ENCODE data around the gene SSBP3.

The SSBP3 gene

DNA sequence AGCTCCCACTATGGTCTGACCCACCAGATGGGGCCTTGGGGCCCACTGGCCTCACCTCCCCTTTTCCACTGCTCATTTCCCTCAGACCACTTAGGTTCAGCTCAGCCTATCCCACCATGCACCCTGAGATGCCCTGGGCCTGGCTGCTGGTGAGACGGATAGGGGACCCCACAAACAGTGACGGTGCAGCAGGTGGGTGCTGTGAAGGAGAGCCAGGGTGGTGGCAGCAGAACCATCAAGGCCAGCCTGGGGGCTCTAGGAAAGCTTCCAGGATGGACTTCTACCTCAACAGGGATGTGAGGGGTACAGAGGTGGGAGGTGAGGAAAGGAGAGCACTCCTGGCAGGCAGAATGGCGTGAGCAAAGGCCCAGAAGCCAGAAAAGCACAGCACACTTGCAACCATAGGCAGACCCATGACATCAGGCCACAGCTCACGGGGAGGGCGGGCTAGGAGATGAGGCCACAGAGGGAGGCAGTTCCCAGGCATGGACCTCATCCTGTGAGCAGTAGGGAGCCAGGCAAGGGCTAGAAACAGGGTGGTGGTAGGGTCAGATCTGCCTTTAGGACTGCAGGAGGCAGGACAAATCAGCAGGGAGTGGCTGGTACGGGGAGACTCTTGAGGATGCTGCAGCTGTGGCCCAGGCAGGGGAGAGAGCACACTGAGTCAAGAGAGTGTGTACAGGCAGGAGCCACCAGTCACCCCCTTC, 229.4 kb downstream of the SSBP3 start:
- no peak for DNase-seq (ENCODE audit: low spot score)

Measured in AG08396 (cell line).